DOHH2 (cell line): ENCODE data around the gene SERPINB13.

ENCODE experiments used
- H3F3A ChIP-seq: fragments of 200-600 bp; sonication (generic), shearing (Covaris generic); 2 replicates; pipeline ENCODE4 v1.6.0; 2016; ENCODE audit warnings: antibody characterized with exemption, mild to moderate bottlenecking; ENCODE audit not compliant: control insufficient read depth, insufficient read depth
- H3K27ac ChIP-seq: fragments of 200-600 bp; sonication (generic); 2 replicates; pipeline ENCODE4 v1.5.1; 2014; ENCODE audit warnings: low read depth, mild to moderate bottlenecking, low read length, moderate library complexity
- H3K27me3 ChIP-seq: fragments of 200-600 bp; sonication (generic); 2 replicates; pipeline ENCODE4 v1.6.1; 2014; ENCODE audit warnings: mild to moderate bottlenecking, low read length, mixed read lengths; ENCODE audit not compliant: control insufficient read depth
- H3K36me3 ChIP-seq: fragments of 200-600 bp; sonication (generic); 2 replicates; pipeline ENCODE4 v1.6.1; 2014; ENCODE audit warnings: mild to moderate bottlenecking, low read length, moderate library complexity, mixed read lengths; ENCODE audit not compliant: control insufficient read depth
- H3K4me1 ChIP-seq: fragments of 200-600 bp; sonication (generic); 2 replicates; pipeline ENCODE4 v1.6.1; 2014; ENCODE audit warnings: mild to moderate bottlenecking, low read length, mixed read lengths; ENCODE audit not compliant: control insufficient read depth
- H3K4me2 ChIP-seq: fragments of 200-600 bp; sonication (generic); 2 replicates; pipeline ENCODE4 v1.6.0; 2014; ENCODE audit warnings: mild to moderate bottlenecking, low read length, moderate library complexity
- H3K4me3 ChIP-seq: fragments of 200-600 bp; sonication (generic); 2 replicates; pipeline ENCODE4 v1.5.1; 2014; ENCODE audit warnings: mild to moderate bottlenecking, low read length, mixed read lengths
- H3K79me2 ChIP-seq: fragments of 200-600 bp; sonication (generic); 2 replicates; pipeline ENCODE4 v1.6.1; 2014; ENCODE audit warnings: mild to moderate bottlenecking, low read length, mixed read lengths; ENCODE audit not compliant: control insufficient read depth
- H3K9me2 ChIP-seq: fragments of 200-600 bp; sonication (generic); replicated peaks from 2 replicates; pipeline ENCODE4 v1.6.1; 2014; ENCODE audit warnings: mild to moderate bottlenecking, low read length, mixed read lengths; ENCODE audit not compliant: control insufficient read depth
- H3K9me3 ChIP-seq: fragments of 200-600 bp; sonication (generic); 2 replicates; pipeline ENCODE4 v1.6.1; 2014; ENCODE audit warnings: antibody characterized with exemption, low read length, mixed read lengths; ENCODE audit not compliant: control insufficient read depth, insufficient read depth
- H4K20me1 ChIP-seq: fragments of 200-600 bp; sonication (generic); 2 replicates; pipeline ENCODE4 v1.6.0; 2014; ENCODE audit warnings: low read depth, mild to moderate bottlenecking, antibody characterized with exemption, low read length, moderate library complexity; ENCODE audit not compliant: control insufficient read depth, insufficient read depth
- CTCF ChIP-seq: fragments of 200-600 bp; sonication (generic); IDR thresholded peaks from one replicate; pipeline ENCODE4 v1.5.1; 2014; ENCODE audit warnings: antibody characterized with exemption, mild to moderate bottlenecking, low read depth, low read length; ENCODE audit not compliant: poor library complexity, severe bottlenecking
- EZH2phosphoT487 ChIP-seq: fragments of 200-600 bp; sonication (generic); IDR thresholded peaks from 2 replicates; pipeline ENCODE4 v1.6.1; 2017; ENCODE audit warnings: borderline replicate concordance, mild to moderate bottlenecking, antibody characterized with exemption, low read length, moderate library complexity, mixed read lengths

SERPINB13 gene

DNA sequence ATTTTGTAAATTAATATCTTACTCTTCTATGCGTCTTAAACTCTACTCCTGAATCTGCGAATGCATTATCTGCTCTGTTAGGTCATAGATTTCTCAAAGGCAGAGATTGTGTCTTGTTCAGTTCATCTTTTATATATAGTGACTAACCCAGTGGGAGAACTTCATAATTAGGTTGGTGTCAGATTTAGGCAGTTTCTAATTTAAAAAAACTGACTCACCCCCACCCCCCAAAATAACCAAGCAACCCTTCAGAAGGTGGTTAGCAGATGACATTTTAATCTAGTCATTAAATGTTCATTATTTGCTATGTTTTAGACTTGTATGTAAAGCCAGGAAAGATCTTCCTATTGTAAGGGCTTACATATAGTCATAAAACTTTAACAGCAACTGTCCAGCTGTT lies 34.6 kb upstream of the SERPINB13 start:
- H3K4me1 ChIP-seq: no peaks in the 10 kb centered on the region
- no peak overlapping the region for H3K27ac ChIP-seq
- H3K4me3 ChIP-seq: no peak overlapping the region
- no peak overlapping the region for H3K4me2 ChIP-seq
- peaks cover 9% of the 10 kb centered on the region for H3K27me3 ChIP-seq
- TF ChIP-seq EZH2phosphoT487 (no peak), CTCF (no peak)
- no peaks in the 10 kb centered on the region for H3F3A ChIP-seq
- H3K79me2 ChIP-seq: no peaks in the 10 kb centered on the region
- no peaks in the 10 kb centered on the region for H4K20me1 ChIP-seq
- H3K36me3 ChIP-seq: no peaks in the 10 kb centered on the region
- H3K9me2 ChIP-seq: no peaks in the 10 kb centered on the region
- H3K9me3 ChIP-seq: no peaks in the 10 kb centered on the region

DNA sequence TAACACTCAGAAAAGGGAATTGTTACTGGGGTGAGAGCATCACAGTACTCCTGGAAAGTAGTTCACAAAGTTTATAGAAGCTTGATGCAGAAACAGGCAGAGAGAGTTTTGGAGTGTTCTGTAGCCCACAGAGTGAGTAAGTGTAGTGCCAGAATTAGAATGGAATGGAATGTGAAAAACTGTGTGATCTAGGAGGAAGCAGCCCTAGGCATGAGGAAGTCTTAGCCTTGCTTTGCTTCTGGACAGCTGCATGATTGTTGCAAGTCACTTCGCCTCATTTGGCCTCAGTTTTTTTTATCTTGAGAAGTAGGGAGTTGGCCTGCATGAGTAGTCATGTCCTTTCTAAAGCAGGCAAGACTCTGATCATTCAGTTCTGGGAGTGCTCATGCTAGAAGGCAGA lies 34.1 kb upstream of the SERPINB13 start:
- peaks cover 6% of the 10 kb centered on the region; the same call in 1 of the 2 replicates for H3K27me3 ChIP-seq
- H3K79me2 ChIP-seq: no peaks in the 10 kb centered on the region
- no peaks in the 10 kb centered on the region for H3K36me3 ChIP-seq
- H3K9me2 ChIP-seq: no peaks in the 10 kb centered on the region
- H3F3A ChIP-seq: no peaks in the 10 kb centered on the region
- no peak overlapping the region for H3K27ac ChIP-seq
- no peaks in the 10 kb centered on the region for H3K4me1 ChIP-seq
- H4K20me1 ChIP-seq: no peaks in the 10 kb centered on the region
- TF ChIP-seq CTCF (no peak), EZH2phosphoT487 (no peak)
- H3K4me2 ChIP-seq: no peak overlapping the region
- no peak overlapping the region for H3K4me3 ChIP-seq
- H3K9me3 ChIP-seq: no peaks in the 10 kb centered on the region

DNA sequence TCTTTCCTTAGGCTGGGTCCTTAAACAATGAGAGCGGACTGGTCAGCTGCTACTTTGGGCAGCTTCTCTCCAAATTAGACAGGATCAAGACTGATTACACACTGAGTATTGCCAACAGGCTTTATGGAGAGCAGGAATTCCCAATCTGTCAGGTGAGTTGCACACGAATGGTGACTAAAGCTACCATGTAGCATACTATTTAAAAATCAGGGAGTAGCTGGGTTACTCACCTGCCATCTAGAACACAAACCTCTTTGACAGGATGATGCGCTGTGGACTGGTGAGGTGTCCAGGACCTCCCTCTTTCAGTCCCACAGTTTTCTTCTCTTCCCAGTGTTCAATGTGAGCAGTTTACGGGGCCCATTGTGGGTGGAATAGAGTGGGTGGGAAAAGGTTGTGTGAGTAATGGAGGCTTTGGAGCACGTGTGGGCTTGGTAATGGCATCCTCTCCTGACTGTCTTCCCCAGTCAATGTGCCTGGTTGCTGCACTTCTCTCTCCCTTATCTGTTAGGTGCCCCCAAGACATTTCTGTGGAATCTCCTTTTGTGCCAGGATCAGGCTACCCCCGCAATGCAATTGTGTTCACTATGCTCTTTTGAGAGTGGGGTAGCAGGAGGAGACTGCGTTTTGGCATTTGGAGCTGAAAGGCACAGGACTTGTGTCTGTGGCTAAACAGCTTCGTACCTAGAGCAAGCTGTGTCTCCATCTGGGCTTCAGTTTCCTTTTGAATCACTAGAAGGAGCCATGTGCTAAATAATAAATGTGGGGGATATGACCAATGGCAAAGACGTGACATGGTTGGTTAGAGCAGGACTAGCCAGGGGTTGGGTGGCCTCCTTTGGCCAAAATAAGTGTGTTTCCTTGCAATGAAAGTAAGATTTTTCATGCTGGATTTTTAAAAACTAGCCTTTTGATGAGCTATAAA lies 27.3 kb upstream of the SERPINB13 start:
- Histone ChIP-seq H3K9me2 (no peaks in the 10 kb centered on the region), H3K4me2 (no peak overlapping the region), H3K9me3 (no peaks in the 10 kb centered on the region), H3F3A (no peaks in the 10 kb centered on the region), H3K36me3 (no peaks in the 10 kb centered on the region), H3K79me2 (no peaks in the 10 kb centered on the region), H3K4me1 (peaks cover 11% of the 10 kb centered on the region), H3K27ac (no peak overlapping the region), H3K27me3 (no peaks in the 10 kb centered on the region), H3K4me3 (no peak overlapping the region), H4K20me1 (no peaks in the 10 kb centered on the region)
- no peak for TF ChIP-seq EZH2phosphoT487
- TF ChIP-seq CTCF: no peak
